ENCODE measurements around the gene SPPL2B.

- TF ChIP-seq PAX5 (IDR thresholded peaks at IDR 0.05; ENCODE audit: insufficient read depth, low read length, severe bottlenecking) = no peak
- TF ChIP-seq POLR2A (IDR thresholded peaks at IDR 0.05; ENCODE audit: low read depth, low read length) = no peak
- no peak for TF ChIP-seq POLR2AphosphoS5 (IDR thresholded peaks at IDR 0.05; ENCODE audit: low read depth, low read length)
- no peak for TF ChIP-seq TAF1 (IDR thresholded peaks at IDR 0.05; ENCODE audit: low read depth, low read length)
- no peak for TF ChIP-seq SPI1 (IDR thresholded peaks at IDR 0.05; ENCODE audit: low read depth, low read length)
- no peak for TF ChIP-seq POU2F2 (IDR thresholded peaks at IDR 0.05; ENCODE audit: low read depth, low read length)
Measured at GRCh38 chr19:2337329-2337707, 8.8 kb downstream of the SPPL2B start.

Data from GM12891 (cell line).